NCI-H2029 (cell line): ENCODE measurements around the gene FABP7.

Experiments
- DNase-seq: peaks from one replicate; lab custom pipeline; 2025; lab: John Stamatoyannopoulos, UW

Gene FABP7

DNA sequence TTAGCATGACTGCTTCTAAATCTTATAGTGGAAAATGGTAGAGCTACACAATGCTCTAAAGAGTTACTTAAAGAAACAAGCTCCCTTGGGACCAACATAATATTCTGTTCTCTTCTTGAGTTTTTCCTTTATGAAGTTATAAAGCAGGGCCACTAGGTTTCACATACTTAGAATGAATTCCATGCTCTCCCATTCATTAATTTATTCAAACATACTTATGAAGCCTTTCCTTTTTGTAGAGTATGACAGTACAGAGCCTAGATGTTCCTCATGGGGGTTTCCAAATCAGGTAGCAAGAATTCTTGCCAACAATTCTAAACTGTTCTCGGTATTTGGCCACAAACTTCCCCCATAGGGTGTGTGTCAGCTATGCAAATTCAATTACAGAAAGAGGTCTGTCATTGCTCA, 20.6 kb upstream of the FABP7 start:
- no peak for DNase-seq

DNA sequence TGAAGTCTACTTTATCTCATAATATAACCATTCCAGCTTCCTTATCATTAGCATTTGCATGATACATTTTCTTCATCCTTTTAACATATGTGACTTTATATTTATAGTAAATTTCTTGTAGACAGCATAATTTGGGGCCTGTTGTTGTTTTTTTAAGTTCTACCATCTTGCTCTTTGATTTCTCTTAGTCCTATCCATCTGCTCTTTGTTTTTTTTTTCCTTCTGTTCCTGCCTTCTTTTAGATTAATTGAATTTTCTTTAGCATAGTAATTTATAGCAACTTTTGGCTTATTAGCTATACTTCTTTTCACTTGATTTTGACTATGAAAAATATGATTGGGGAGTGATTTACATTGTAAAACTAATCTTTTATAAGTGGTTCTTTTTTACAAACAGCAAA, 19.2 kb upstream of the FABP7 start:
- DNase-seq: no peak

DNA sequence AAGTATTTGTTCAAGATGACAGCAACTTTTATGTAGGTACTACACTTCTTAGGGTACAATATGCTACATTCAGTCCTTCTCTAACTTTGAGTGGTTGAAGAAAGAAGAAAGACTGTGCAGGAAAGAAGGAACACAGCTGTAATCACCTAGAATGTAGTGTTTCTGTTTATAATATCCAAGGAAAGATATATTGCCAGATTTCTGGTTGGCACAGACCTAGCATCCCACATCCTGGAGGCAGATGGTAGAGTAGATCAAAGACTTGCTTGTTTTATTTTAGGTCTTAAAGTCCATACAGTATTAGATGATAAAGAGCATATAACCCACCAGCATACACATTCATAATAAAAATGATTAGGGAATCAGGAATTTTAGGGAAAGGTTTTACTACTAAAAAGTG, 13.3 kb upstream of the FABP7 start:
- DNase-seq: no peak

DNA sequence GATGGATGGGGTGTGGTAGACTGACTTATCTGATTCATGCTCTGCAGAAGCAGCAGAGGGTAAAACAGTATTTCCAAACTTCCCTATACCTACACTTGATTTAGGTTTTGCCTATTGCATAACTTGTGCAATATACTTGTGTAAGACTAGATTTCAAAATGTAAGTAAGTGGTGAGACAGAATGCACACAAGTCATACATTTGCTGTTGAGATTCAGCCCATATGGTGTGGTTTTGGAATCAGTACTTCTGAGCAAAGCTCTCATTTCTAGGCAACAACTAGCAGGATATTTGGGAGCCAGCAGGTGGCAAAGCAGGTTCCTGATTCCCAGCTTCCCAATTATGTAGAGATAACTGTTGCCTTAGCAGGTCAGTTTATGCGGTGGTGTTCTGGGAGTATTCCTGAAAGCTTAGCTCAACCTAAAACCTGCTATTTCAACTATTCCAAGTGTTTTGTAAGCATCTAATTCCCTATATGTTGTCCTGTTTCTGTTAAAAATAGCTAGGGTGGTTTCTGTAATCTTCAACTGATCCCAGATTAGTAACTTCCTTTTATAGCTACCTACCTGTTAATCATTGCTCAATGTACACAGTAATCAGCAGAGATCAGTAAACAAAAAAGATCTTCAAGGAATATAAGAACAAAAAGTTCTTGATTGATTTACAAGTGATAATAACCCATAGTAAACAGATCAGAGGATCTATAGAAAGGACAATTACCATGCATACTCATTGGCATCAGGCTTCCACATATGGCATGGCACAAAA, 8.5 kb upstream of the FABP7 start:
- no peak for DNase-seq

DNA sequence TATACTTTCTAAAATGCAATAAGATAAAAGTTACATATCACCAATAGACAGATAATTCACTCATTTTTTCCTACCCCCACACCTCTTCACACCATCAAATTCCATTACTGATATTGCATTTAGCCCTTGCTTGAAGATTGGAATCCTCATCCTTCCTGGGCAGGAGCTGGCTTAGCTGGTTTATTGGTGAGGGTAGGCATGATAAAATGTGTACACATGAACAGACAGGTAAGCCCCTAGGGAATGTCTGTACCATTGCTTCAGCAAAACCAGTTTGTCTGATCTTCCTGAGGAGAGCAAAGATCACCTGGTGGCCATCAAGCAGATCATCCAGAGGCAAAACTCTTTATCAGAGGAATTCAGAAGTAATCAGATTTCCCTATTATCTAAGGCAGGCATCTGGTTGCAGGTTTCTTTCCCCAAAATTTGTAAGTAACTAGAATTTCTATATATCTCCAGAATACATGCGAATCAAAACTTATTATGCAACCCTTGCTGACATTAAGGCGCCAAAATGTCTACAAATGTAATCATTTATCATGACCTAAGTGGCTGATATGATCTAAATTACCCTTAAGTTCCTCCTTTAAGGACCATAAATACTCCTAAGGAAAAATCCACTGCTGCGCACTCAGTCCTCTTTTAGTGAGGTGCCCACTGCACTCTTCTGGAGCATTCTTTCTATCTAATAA, 6.6 kb upstream of the FABP7 start:
- no peak for DNase-seq

DNA sequence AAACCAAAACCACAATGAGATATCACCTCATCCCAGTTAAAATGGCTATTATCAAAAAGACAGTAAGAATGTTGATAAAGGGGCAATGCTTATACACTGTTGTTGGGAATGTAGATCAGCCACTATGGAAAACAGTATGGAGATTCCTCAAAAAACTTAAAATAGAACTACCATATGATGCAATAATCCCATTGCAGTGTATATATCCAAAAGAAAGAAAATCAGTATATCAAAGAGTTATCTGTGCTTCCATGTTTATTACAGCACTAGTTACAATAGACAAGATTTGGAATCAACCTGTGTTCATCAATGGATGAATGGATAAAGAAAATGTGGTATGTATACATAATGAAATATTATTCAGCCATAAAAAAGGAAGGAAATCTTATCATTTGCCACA, 3.5 kb upstream of the FABP7 start:
- DNase-seq: no peak

DNA sequence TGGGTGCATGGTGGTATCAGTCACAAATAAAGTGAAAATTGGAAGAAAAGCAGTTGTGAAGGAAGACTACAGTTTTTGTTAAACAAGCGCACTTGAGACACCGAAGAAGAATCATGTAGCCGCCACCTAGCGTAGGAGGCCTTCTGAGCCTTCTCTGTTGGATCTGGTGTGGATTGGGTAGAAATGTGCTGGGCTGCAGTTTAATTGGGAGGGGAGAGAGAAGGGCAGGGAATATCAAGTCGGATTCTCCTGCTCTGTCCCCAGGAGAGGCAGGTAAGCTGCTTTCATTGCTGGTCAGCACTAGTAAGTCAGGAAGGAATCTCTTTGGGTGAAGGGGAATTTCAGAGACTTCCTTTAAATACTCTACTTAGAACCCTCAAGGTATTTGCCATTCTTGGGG, 1.2 kb upstream of the FABP7 start:
- no peak for DNase-seq

DNA sequence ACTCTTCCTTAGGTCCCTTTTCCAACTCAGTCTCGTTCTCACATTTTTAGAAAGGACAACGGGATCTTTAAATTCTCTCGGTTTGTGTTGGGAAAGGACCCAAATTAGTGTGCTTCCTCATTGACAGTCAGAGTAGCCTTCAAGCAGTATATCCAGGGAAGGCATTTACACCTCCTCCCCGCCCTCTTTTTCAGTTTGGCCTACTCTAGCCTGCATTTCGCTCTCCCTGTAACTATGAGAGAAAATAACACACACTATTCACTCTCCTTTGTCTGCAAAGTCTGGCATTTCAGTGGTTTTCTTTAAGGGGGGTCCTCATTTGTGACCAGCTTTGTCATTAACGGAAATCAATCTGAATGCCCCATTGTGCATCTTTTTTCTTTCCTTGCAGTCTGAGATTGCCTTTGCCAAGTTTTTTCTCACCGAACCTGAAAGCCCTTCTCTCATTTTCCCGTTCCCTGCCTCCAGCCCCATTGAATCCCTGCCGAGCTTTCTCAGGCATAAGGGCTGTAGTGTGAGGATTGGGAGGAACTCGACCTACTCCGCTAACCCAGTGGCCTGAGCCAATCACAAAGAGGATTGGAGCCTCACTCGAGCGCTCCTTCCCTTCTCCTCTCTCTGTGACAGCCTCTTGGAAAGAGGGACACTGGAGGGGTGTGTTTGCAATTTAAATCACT, 393 bp upstream of the FABP7 start:
- DNase-seq: no peak

DNA sequence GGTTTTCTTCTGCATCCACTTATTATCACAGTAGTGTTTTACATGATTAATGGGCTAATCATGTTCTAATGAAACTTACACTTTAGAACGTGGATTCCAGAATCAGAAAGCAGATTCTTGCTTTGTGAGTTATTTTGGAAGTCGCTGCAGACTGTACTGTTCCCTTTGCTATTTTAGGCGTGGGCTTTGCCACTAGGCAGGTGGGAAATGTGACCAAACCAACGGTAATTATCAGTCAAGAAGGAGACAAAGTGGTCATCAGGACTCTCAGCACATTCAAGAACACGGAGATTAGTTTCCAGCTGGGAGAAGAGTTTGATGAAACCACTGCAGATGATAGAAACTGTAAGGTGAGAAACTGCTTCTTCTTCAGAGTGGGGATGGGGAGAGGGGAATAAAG, 598 bp downstream of the FABP7 start:
- DNase-seq: no peak

DNA sequence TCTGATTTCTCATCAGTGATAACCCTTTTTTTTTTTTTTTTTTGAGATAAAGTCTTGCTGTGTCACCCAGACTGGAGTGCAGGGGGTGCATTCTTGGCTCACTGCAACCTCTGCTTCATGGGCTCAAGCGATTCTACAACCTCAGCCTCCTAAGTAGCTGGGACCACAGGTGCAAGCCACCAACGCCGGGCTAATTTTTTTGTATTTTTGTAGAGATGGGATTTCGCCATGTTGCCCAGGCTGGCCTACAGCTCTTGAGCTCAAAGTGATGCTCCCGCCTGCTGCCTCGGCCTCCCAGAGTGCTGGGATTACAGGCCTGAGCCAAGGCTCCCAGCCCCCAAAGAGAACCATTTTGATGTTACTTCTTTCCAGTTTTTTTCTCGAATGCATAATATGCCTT, 2.2 kb downstream of the FABP7 start:
- DNase-seq: no peak

DNA sequence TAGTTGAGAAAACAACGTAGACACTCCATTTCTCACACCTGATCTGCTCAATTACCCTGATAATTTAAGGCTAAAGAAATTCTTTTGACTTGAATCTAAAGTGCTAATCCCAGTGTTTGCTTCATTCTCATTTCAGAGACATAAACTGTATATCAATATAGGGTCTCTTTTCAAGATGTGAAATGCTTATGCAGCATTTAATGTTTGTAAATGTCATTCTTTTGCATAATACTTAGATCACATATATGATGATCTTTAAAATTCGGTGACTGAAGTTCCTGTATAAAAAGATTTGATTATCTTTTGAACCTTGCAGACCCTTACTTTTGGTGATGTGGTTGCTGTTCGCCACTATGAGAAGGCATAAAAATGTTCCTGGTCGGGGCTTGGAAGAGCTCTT, 3.9 kb downstream of the FABP7 start:
- DNase-seq: no peak

DNA sequence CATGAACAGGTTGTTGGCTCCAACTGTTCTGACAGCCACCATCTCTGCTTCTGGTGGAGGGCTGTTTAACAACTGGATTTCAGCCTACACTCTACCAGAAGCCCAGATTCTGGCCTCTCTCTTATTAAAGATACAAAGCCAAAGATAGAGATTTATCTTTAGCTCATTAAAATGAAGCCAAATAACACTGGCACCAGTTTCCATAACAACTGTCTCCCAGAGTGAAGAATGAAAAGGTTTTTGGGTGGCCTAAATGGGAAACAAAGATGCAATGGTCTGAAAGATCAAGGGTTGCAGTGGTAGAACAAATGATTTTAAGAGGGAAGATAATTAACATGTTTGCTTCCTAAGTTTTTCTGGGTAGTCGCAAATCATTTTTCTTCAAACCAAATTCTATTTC, 6.4 kb downstream of the FABP7 start:
- no peak for DNase-seq

DNA sequence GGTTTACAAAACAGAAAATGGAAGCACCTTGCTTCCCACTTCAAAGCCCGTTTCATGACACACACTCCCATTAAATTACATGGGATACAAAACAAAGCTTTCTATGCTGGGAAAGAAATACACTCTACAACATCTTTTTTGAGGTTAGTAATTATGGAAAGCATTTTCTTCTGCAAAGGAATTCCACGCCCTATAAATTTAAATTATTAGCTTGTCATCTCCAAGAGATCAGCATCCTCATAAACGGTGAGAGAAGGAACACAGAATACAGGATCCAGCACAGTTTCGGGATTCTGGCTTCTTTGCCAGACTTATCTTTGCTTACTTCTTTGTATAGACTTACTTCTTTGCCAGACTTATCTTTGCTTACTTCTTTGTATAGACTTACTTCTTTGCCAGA, 8.2 kb downstream of the FABP7 start:
- no peak for DNase-seq

DNA sequence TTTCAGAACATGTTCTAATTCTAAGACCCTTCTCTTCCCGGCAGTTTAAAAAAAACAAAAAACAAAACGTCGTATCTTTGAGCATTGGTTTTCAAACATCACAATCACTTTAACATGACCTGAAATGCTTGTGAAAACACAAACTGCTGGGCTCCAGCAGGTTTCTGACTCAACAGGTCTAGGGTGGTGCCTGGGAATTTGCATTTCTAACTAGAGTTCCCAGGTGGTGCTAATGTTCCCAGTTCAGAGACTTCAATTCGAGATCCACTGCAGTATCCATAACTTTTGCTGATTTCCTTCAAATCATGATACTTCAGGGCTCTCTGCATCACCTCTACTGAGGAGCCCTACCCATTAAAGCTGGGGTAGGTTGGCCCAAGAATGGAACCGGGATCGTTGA, 8.7 kb downstream of the FABP7 start:
- DNase-seq: no peak

DNA sequence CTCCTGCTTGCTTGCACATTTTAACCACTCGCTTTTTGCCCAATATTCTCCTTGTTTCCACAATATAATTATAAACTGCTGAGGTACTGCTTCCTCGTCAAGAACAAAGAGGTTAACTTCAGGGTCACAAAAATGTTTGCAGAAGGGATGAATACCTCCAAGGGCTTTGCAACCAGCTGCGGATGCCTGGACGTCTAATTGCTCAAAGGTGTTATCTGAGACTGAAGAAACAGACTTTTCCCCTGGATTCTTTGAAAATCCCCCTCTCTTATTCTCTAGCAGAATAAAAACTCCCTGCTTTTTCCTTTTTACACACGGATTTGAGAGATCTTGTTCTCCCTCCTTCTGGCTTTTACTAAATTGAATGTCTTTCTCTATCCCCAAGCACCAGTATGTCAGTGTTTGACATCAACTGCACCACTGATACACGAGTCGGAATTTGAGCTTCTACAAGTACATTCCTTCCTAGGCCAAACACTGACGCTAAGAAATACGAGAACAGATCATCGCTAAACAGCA, 9.2 kb downstream of the FABP7 start:
- no peak for DNase-seq

DNA sequence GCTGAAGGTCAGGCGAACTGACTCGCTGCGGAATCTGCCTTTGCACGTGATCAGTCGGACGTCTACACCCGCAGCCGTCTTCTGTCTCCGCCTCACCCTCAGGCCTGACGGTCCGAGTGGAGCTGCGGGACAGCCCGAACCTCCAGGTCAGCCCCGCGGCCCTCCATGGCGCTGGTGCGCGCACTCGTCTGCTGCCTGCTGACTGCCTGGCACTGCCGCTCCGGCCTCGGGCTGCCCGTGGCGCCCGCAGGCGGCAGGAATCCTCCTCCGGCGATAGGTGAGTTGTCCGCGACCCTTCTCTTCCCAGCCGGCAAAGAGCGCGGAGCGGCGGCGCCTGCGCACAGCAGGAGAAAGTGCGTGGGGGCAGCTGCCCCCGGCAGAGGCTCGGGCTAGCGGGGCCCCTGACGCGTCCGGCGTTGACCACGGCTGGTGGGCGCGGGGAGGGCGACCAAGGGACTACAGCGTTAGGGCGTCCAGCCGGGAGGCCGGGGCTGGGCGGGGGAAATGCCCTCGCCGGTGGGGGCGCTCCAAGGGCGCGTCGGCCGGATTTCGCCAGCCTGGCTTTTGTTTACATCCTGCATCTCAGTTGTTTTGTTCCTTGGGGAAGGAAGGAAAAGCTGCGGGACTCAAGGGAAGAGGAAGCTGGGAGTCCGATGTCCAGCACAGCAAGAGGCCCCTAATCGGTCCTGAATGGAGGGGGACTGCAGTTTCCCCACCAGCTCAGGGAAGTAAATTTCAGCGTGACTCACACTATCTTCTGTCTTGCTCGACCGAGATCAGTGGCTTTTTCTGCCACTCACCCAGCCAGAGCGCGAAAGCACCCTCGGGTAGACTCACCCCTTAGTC, 9.9 kb downstream of the FABP7 start, which contains the start of gene SMPDL3A:
Gene SMPDL3A, plus strand, starts transcription at position 77 of the 846 bp plus-strand sequence. Its CDS starts 89 bp downstream, at position 166.
- DNase-seq: peak; percentile 86

DNA sequence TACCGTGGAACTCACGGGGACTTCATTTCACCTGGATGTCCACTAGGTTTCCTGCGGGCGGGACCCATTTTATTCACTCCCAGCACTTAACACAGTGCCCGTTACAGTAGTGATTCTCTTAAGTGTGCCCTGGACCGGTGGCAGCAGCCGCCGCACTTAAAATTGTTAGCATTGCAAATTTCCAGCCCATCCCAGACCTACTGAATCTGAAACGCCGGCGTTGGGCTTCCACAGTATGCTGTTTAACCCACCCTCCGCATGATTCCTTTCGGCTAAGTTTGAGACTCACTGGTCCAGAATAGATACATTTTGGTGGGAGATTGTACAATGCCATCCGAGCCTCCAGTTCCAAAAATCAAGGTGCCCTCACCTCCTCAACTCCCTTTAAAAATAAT, 10.5 kb downstream of the FABP7 start:
- peak; percentile 69 for DNase-seq

DNA sequence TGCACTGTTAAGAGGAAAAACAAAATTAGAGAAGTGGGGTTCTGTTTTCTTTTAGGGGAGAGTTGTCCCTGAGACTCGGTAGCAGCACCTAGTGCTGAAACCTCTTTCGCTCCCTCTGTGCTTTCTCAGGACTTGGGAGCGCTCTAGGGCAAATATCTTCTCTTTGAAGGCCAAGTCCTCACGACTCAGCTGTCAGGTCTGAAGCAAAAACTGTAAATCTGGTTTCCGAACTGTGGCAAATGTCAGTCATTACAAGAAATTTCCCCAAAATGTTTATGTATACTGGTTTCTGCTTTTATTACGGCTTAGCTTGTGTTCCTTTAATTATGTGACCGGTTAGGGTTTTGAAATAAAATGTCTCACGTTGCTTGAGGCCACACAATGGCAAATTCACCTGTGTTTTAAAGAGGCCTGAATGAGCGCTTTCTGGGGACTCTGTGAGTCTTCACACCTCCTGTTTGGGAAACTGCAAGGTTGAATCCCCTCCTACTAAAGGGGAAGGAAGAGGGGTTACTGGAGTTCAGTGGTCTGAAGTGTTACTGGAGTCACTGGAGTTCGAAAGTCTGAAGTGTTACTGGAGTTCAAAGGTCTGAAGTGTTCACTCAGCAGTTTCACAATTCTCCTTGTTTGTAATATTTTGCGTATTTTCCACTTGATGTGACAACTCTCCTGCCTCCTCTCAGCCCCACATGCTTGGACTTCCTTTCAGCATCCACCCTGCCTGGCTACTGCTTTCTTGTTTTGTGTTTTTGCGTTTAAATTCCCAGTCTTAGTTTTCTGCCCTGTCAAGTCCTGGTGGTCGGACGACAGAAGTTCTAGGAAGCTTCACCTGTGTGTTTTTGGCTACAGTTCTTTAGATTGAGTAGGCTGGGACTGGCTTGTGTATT, 11.2 kb downstream of the FABP7 start:
- peak; percentile 12 for DNase-seq

DNA sequence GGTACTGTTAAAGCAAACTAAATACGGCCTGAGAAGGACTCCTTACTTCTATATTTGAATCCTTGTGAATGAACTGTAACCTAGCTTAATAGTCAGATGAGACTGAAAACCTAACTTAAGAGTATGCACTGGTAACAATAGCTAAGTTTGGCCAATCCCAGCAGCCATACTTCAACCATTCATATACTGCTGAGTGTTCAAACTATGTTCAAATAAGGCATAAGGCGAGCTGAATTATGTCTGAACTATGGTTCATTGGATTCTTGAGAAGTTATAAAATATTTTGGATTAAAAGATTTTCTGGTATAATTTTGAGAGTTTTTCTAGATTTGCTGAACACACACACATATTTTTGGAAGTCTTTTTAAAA, 11.8 kb downstream of the FABP7 start:
- DNase-seq: no peak

DNA sequence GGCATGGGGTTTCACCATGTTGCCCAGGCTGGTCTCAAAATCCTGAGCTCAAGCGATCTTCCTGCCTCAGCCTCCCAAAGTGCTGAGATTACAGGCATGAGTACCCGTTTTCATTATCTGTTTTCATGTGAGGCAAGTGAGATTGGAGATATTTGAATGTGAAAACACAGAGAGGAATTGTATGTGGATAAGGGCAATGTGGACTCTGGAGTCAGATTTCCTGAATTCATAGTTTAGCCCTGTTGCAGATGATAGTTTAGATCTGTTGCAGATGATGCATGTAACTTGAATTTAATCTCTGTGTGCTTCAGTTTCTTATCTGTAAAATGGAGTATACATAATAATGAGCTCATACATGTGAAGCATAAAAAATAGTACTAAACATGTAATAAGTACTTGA, 13.2 kb downstream of the FABP7 start:
- DNase-seq: no peak

DNA sequence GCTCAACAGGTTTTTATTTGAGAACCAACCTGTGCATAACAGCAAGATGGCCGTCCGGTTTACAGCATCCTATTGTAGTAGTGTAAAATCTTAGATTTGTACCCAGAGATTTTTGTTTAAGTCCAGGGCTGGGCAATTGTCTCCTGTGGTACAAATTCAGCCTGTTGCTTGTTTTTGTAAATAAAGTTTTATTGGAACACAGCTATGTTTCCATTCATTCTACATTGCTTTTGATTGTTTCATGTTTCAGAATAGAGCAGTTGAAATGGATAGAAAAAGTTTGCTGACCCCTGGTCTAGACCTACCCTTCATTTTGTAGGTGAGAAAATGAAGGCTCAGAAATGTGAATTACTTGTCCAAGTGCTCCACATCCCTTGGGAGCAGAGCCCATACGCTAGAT, 18.0 kb downstream of the FABP7 start:
- no peak for DNase-seq
